NT2/D1 (cell line): ENCODE results near the gene PIANP.
A peak's percentile ranks its signal among the peaks of the same experiment; 100 is the strongest.
"Not testable (repeated sequence)": the region's sequence is repeated elsewhere in the genome, so short reads cannot be mapped to it uniquely, and the experiment has no call there.

Source experiments
- DNase-seq: peaks from one replicate; pipeline ENCODE4 v3.0.0-alpha.2; 2011; ENCODE audit warnings: low read depth, low spot score
- H3K27me3 ChIP-seq: 2 replicates; pipeline ENCODE4 v1.6.0; 2011; ENCODE audit warnings: mild to moderate bottlenecking; ENCODE audit not compliant: insufficient read length, insufficient read depth
- H3K36me3 ChIP-seq: 2 replicates; pipeline ENCODE4 v1.6.1; 2011; ENCODE audit warnings: mild to moderate bottlenecking, low read length, mixed read lengths; ENCODE audit not compliant: insufficient read depth, insufficient read length
- H3K4me1 ChIP-seq: 2 replicates; pipeline ENCODE4 v1.5.1; 2011; ENCODE audit not compliant: insufficient read depth, insufficient read length
- H3K4me3 ChIP-seq: 2 replicates; pipeline ENCODE4 v1.5.1; 2011; ENCODE audit warnings: low read depth; ENCODE audit not compliant: insufficient read length
- H3K9ac ChIP-seq: 2 replicates; pipeline ENCODE4 v1.6.0; 2011; ENCODE audit warnings: low read depth; ENCODE audit not compliant: insufficient read length
- H3K9me3 ChIP-seq: 2 replicates; pipeline ENCODE4 v1.5.1; 2011; ENCODE audit warnings: mild to moderate bottlenecking, low read length; ENCODE audit not compliant: insufficient read depth
- SUZ12 ChIP-seq: IDR thresholded peaks from 2 replicates; pipeline ENCODE4 v1.6.1; 2011; ENCODE audit not compliant: insufficient read length, insufficient read depth; ENCODE audit errors: extremely low read depth
- YY1 ChIP-seq: IDR thresholded peaks from 2 replicates; pipeline ENCODE4 v1.6.1; 2011; ENCODE audit not compliant: insufficient read length, insufficient read depth
- ZNF274 ChIP-seq: IDR thresholded peaks from 2 replicates; pipeline ENCODE4 v1.6.1; 2011; ENCODE audit warnings: mild to moderate bottlenecking, low read depth, low read length

PIANP gene

DNA sequence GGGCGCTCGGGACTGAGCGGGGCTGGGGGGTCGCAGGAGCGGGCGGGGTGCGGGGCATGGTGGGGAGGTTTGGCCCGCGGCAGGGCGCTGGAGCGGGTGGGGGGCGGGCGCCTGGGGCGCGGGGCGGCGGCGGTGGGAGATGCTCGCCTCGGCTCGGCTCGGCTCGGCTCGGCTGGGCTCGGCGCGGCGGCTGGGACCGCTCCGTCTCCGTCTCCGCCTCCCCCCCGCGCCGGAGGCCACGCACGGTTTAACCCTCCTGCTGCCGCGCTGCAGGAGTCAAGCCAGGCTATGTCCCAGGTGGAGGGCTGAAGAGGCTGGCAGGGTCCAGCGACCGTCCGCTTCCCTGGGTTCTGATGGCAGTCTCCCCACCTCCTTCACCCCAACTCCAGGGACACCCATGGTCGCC, at the start of gene PIANP:
PIANP (minus strand) TSS at position 170 of the 406 bp plus-strand sequence. CDS start 2,754 bp downstream, outside the sequence.
- Histone ChIP-seq H3K27me3 (peaks cover 30% of the 10 kb centered on the region), H3K4me3 (peak within 1 kb of the TSS; percentile 89), H3K36me3 (peaks cover 7% of the 10 kb centered on the region), H3K4me1 (peaks cover 26% of the 10 kb centered on the region), H3K9ac (peak within 1 kb of the TSS; percentile 90), H3K9me3 (no peaks in the 10 kb centered on the region)
- TF ChIP-seq SUZ12 (peak; percentile 38), ZNF274 (no peak)
- DNase-seq: no peak

DNA sequence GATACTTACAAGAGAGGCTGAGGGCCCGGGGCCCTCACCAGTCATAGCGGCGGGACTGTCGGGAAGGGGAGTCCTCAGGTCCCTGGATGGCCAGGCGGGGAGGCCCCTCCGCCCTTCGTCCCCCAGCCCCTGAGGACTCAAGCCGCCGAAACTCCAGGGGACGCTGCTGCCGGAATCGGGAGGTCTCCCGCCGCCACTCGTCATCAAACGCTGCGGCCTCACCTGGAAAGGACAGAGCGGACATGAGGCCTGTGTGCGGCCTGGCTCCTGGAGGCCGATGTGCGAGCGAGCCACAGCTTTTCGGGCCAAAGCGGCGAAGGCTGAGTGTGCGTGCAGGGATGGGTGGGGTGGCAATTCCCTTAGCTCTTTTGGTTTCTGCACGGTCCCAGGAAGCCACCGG, 48.1 kb upstream of the PIANP start:
- H3K36me3 ChIP-seq: peaks cover 73% of the 10 kb centered on the region
- no peak overlapping the region for H3K9ac ChIP-seq
- H3K4me3 ChIP-seq: no peak overlapping the region
- no peak for DNase-seq
- H3K27me3 ChIP-seq: no peaks in the 10 kb centered on the region
- no peaks in the 10 kb centered on the region for H3K9me3 ChIP-seq
- peaks cover 19% of the 10 kb centered on the region for H3K4me1 ChIP-seq
- no peak for TF ChIP-seq SUZ12
- TF ChIP-seq ZNF274: no peak
- TF ChIP-seq YY1: no peak

GRCh38 chr12:6747216-6747615, 46.6 kb upstream of the PIANP start:
- DNase-seq: no peak
- Histone ChIP-seq H3K4me1 (peaks cover 18% of the 10 kb centered on the region), H3K9me3 (no peaks in the 10 kb centered on the region), H3K27me3 (no peaks in the 10 kb centered on the region), H3K4me3 (no peak overlapping the region), H3K9ac (no peak overlapping the region), H3K36me3 (peaks cover 72% of the 10 kb centered on the region)
- TF ChIP-seq YY1 (no peak), SUZ12 (no peak), ZNF274 (no peak)

DNA sequence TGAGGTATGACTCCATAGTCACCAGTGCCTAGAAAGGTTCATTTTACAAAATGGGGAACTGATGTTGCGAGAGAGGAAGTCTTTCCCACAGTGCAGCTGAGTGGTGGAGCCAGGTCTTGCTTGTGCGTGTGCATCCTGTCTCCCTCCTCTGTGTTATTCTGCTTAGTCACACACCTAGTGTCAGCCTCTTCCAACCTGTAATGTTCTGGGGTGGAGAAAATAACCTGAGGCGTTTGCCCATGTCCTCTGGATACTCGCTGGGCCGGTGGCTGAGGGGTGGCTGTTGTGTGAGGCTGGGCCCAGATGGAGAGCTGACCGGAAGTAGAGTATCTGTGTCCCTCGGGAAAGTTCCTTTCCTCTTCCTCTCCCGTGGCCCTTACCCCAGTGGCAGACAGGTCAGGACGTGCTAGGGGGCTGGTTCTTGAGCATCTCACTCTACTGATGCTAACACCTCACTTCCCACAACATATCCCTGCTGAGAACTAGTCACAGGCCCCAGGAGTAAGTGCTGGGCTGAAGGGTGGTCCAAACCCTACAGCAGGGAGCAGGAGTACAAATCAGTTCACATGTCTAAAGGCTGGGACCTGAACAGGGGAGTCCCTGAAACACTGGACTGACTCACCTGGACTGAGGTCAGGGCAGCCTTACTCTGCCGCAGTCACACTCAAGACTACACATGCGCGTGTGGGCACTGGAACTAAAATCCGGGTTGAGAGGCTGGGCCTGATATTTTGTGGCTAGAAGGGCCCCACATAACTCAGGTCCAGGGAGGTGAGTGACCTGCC, 45.3 kb upstream of the PIANP start:
- no peak for TF ChIP-seq ZNF274
- no peak for TF ChIP-seq YY1
- TF ChIP-seq SUZ12: no peak
- H3K4me3 ChIP-seq: no peak overlapping the region
- no peak for DNase-seq
- H3K36me3 ChIP-seq: peaks cover 59% of the 10 kb centered on the region
- H3K9ac ChIP-seq: peak overlapping the region; percentile 7
- H3K27me3 ChIP-seq: no peaks in the 10 kb centered on the region
- no peaks in the 10 kb centered on the region for H3K9me3 ChIP-seq
- peaks cover 12% of the 10 kb centered on the region for H3K4me1 ChIP-seq

DNA sequence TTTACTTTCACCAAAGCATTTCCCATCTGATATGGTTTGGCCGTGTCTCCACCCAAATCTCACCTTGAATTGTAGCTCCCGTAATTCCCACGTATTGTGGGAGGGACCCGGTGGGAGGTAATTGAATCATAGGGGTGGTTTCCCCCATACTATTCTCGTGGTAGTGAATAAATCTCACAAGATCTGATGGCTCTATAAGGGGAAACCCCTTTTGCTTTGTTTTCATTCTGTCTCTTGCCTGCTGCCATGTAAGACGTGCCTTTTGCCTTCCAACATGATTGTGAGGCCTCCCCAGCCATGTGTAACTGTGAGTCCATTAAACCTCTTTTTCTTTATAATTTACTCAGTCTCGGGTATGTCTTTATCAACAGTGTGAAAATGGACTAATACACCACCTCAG, 42.7 kb upstream of the PIANP start:
- not testable (repeated sequence) for H3K9me3 ChIP-seq, DNase-seq

GRCh38 chr12:6742834-6743233, 42.2 kb upstream of the PIANP start:
- H3K9ac ChIP-seq: no peak overlapping the region
- no peak for DNase-seq
- H3K9me3 ChIP-seq: no peaks in the 10 kb centered on the region
- H3K4me1 ChIP-seq: peaks cover 12% of the 10 kb centered on the region
- H3K27me3 ChIP-seq: no peaks in the 10 kb centered on the region
- TF ChIP-seq ZNF274 (no peak), SUZ12 (no peak), YY1 (no peak)
- H3K4me3 ChIP-seq: no peak overlapping the region
- peaks cover 28% of the 10 kb centered on the region for H3K36me3 ChIP-seq

More for the DNA sequence above, 42.7 kb upstream of the PIANP start:
- H3K27me3 ChIP-seq, H3K4me3 ChIP-seq, H3K9ac ChIP-seq: not testable (repeated sequence)
- peaks cover 33% of the 10 kb centered on the region for H3K36me3 ChIP-seq
- peaks cover 12% of the 10 kb centered on the region for H3K4me1 ChIP-seq

DNA sequence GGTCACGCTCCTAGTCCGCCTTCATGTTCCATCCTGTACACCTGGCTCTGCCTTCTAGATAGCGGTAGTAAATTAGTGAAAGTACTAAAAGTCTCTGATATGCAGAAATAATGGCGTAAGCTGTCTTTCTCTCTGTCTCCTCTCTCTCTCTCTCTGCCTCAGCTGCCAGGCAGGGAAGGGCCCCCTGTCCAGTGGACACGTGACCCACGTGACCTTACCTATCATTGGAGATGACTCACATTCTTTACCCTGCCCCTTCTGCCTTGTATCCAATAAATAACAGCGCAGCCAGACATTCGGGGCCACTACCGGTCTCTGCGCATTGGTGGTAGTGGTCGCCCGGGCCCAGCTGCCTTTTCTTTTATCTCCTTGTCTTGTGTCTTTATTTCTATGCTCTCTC, 41.5 kb upstream of the PIANP start:
- H3K27me3 ChIP-seq, H3K4me3 ChIP-seq, H3K9ac ChIP-seq, H3K9me3 ChIP-seq, DNase-seq: not testable (repeated sequence)
- H3K4me1 ChIP-seq: peaks cover 12% of the 10 kb centered on the region
- H3K36me3 ChIP-seq: peaks cover 20% of the 10 kb centered on the region

- DNase-seq: no peak
- no peak overlapping the region for H3K4me3 ChIP-seq
- peaks cover 19% of the 10 kb centered on the region for H3K36me3 ChIP-seq
- H3K4me1 ChIP-seq: no peaks in the 10 kb centered on the region
- no peaks in the 10 kb centered on the region for H3K27me3 ChIP-seq
- H3K9ac ChIP-seq: no peak overlapping the region
- no peak for TF ChIP-seq SUZ12
- no peak for TF ChIP-seq YY1
- TF ChIP-seq ZNF274: no peak
- H3K9me3 ChIP-seq: no peaks in the 10 kb centered on the region
These were observed 36.1 kb upstream of the PIANP start for GRCh38 chr12:6736754-6737153.
